Endothelial cell of umbilical vein (primary cell): ENCODE measurements around the gene H1-8.

Source experiments
- CTCF ChIP-seq, 2 donors: IDR thresholded peaks; 1 replicate in 1 of 2; 2 replicates in 1 of 2; pipeline ENCODE4 v1.5.1; 2011; ENCODE audit warnings: low read length in 2 of 2, mild to moderate bottlenecking in 2 of 2, moderate library complexity in 2 of 2, control low read depth in 1 of 2, inconsistent platforms in 1 of 2, low read depth in 1 of 2; ENCODE audit not compliant: insufficient read depth in 1 of 2; ENCODE audit errors: extremely low read depth in 1 of 2
- EZH2 ChIP-seq: IDR thresholded peaks from 2 replicates; pipeline ENCODE4 v1.6.1; 2012; ENCODE audit warnings: borderline replicate concordance, low read depth, mild to moderate bottlenecking, moderate library complexity, low read length, inconsistent platforms; ENCODE audit not compliant: severe bottlenecking
- FOS ChIP-seq: IDR thresholded peaks from 2 replicates; pipeline ENCODE4 v1.6.1; 2011; ENCODE audit warnings: mild to moderate bottlenecking, low read length, moderate library complexity, borderline replicate concordance; ENCODE audit not compliant: insufficient read depth
- GATA2 ChIP-seq: IDR thresholded peaks from 2 replicates; pipeline ENCODE4 v1.7.0; 2011; ENCODE audit warnings: low read depth, mild to moderate bottlenecking, moderate library complexity, mixed read lengths, low read length; ENCODE audit not compliant: insufficient read length, insufficient read depth
- MAX ChIP-seq: IDR thresholded peaks from 2 replicates; pipeline ENCODE4 v1.6.1; 2011; ENCODE audit not compliant: insufficient read depth, insufficient read length
- MYC ChIP-seq: IDR thresholded peaks from one replicate; pipeline ENCODE4 v1.6.1; 2011; ENCODE audit warnings: mild to moderate bottlenecking, low read depth, low read length
- POLR2A ChIP-seq: IDR thresholded peaks from 2 replicates; pipeline ENCODE4 v1.6.1; 2012; ENCODE audit warnings: low read depth, mild to moderate bottlenecking, control low read depth, low read length
- POLR2AphosphoS5 ChIP-seq: IDR thresholded peaks from 2 replicates; pipeline ENCODE4 v1.6.1; 2012; ENCODE audit warnings: low read depth, mild to moderate bottlenecking, control low read depth, low read length, moderate library complexity; ENCODE audit not compliant: insufficient read depth

- TF ChIP-seq CTCF (IDR thresholded peaks at IDR 0.05; ENCODE audit: extremely low read depth in 1 of 2, insufficient read depth in 1 of 2, low read depth in 1 of 2, low read length in 2 of 2) (no peak), MYC (no peak), EZH2 (no peak), MAX (no peak), POLR2A (no peak), FOS (no peak), POLR2AphosphoS5 (no peak), GATA2 (no peak)
These were observed 23.5 kb upstream of the H1-8 start for GRCh38 chr3:129519449-129519848.
